GM18858 (cell line): ENCODE measurements around the gene MARS1.
"Not testable (repeated sequence)": the region's sequence is repeated elsewhere in the genome, so short reads cannot be mapped to it uniquely, and the experiment has no call there.

Experiments
- ATAC-seq: cut with Tn5 transposase; IDR thresholded peaks from one replicate; pipeline ENCODE4 v1.9.1; 2021; ENCODE audit not compliant: unreplicated experiment

The MARS1 gene

DNA sequence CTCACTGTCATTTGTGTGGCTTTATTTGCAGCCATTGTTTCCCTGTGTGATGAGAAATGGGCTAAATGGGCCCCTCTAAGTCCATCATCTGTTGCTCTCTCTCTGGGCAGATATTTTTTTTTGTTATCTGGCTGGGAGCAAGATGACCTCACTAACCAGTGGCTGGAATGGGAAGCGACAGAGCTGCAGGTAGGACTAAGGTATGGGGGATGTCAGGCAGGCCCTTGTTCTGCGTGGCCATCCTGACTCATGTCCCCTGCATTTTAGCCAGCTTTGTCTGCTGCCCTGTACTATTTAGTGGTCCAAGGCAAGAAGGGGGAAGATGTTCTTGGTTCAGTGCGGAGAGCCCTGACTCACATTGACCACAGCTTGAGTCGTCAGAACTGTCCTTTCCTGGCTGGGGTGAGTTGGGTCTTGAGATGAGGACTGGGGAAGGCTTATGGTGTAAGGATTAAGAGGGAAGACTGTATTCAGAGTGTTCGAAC lies 1.3 kb downstream of the MARS1 start:
- no peak for ATAC-seq

DNA sequence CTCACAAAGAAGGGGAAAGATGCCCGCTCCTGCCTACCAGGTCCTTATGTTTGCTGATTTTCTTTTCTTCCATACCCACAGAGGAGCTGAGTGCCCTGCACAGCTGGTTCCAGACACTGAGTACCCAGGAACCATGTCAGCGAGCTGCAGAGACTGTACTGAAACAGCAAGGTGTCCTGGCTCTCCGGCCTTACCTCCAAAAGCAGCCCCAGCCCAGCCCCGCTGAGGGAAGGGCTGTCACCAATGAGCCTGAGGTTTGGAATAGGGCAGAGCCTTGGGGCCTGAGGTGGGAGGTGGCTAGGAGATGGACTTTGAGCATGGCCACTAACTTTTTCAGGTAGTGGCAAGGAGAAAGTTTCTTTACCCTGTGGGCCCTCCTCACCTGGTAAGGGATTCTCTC lies 2.3 kb downstream of the MARS1 start:
- no peak for ATAC-seq

DNA sequence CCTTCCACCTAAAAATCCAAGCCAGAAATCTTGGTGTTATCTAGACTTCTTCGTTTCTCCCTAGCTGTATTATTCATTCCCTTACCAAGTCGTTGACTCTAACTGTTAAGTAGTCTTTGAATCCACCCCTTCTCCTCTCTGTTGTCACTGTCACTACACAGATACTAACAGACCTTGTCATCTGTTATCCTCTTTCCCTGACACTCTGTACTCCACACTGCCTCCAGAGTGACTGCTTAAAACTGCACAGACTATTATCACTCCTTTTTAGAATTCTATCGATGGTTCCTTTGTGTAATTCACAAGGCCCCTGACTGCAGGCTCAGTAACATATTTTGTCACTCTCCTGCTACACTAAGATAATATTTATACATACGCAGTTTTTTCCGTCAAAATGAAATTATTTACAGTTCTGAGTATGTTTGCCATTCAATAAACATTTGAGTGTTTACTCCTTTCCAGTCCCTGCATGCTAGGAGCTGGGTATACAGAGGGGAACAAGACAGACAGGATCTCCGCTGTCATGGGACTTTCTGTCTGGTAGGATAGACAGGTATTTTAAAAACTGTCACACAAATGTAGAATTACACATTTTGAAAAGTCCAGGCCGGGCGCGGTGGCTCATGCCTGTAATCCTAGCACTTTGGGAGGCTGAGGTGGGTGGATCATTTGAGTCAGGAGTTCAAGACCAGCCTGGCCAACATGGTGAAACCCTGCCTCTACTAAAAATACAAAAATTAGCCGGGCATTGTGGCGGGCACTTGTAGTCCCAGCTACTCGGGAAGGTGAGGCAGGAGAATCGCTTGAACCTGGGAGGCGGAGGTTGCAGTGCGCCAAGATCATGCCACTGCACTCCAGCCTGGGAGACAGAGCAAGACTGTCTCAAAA lies 3.8 kb downstream of the MARS1 start:
- ATAC-seq, result no peak

DNA sequence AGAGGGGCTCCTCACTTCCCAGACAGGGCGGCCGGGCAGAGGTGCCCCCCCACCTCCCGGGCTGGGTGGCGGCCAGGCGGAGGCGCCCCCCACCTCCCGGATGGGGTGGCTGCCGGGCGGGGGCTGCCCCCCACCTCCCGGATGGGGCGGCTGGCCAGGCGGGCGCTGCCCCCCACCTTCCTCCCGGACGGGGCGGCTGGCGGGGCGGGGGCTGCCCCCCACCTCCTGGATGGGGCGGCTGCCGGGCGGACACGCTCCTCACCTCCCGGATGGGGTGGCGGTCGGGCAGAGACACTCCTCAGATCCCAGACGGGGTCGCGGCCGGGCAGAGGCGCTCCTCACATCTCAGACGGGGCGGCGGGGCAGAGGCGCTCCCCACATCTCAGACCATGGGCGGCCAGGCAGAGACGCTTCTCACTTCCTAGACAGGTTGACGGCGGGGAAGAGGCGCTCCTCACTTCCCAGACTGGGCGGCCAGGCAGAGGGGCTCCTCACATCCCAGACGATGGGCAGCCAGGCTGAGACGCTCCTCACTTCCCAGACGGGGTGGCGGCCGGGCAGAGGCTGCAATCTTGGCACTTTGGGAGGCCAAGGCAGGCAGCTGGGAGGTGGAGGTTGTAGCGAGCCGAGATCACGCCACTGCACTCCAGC lies 7.3 kb downstream of the MARS1 start:
- ATAC-seq, result not testable (repeated sequence)

DNA sequence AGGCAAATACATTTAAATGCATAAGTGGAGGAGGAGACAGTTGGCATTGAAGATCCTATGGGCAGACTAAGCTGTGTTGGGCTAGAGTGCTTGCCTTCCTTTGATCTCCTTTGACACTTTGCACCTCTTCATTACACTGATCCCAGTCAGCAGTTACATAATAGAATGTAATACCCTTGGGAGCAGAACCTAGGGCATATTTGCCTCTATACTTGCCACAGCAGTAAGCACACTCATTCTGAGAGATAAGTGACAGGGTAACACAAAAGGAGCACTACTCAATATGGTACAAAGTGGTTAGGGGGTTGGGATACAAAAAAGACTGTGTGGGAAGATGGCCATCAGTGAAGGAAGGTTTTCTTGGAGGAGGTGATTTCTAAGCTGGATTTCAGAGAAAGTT lies 9.0 kb downstream of the MARS1 start:
- ATAC-seq, result no peak

DNA sequence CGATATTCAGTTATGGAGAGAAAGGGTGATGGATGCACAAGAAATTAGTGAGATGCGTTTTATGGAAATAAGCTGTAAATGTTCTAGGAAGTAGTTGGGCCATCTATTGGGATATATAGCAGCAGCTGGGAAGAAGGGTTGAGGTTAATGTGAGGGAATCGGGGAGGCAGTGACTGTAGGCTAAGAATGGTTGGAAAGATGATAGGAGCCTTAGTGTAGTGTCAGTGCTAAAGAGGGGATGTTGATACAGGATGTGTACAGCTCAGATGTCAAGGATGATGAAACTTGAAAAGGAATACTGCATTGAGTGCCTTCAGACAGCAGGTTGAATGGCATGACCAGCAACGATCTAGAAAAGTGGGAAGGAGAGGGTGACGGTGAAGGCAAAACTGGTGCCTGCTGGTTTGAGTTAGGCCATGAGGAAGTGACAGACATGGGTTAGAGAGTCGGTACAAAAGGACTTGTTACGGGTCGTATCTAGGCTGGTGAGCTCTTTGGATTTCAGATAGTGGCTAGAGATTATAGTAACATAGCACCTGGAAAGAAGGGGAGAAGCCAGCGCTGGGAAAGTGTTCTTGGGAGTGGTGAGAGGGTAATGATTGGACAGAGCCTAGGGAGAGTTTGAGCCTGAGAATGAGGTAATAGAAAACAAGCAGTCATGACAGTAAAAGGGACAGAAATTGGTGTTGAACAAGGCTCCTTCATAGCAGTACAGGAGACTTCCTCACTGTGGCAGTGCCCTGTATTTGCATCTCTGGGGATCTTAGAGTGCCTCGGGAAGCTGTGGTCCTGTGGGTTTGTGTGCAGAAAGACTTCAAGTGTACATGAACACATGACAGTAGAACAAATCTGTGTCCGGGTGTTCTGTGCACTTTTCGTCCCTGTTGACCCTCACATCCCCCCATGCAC lies 9.6 kb downstream of the MARS1 start:
- ATAC-seq, result no peak

DNA sequence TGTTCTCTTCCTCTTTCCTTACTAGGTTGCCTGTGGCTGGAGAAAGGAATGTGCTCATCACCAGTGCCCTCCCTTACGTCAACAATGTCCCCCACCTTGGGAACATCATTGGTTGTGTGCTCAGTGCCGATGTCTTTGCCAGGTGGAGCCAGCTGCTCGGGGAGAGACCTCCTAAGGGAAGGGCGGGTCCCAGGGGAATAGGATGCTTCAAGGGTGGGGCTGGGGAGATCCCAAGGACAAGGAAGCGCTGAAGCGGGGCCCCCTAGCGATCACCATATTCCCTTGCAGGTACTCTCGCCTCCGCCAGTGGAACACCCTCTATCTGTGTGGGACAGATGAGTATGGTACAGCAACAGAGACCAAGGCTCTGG lies 10.2 kb downstream of the MARS1 start:
- no peak for ATAC-seq

DNA sequence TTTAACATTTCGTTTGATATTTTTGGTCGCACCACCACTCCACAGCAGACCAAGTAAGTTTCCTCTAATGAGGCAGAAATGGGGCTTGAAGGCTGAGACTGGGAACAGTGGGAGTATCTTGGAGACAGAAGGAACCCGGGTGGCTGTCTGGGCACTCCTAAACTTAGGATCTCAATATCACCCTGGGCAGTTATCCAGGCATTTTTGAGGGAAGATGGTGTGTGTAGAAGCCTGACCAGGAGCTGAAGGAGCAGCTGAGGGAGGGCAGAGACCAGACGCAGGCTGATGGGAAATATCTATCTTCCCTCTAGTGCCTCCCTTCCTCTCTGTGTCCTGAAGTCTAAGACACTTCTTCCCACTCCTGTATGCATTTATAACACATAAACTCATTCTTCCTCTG lies 10.7 kb downstream of the MARS1 start:
- ATAC-seq, result no peak

DNA sequence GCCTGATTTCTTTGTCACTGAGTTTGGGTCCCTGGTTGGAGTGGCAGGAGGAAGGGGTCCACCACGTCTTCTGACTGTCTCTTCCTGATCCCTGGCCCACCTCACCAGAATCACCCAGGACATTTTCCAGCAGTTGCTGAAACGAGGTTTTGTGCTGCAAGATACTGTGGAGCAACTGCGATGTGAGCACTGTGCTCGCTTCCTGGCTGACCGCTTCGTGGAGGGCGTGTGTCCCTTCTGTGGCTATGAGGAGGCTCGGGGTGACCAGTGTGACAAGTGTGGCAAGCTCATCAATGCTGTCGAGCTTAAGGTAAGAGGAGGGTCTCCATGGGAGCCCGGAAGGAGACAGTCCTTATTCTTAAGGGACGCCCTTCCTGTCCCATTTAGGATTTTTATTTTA lies 12.3 kb downstream of the MARS1 start:
- no peak for ATAC-seq

DNA sequence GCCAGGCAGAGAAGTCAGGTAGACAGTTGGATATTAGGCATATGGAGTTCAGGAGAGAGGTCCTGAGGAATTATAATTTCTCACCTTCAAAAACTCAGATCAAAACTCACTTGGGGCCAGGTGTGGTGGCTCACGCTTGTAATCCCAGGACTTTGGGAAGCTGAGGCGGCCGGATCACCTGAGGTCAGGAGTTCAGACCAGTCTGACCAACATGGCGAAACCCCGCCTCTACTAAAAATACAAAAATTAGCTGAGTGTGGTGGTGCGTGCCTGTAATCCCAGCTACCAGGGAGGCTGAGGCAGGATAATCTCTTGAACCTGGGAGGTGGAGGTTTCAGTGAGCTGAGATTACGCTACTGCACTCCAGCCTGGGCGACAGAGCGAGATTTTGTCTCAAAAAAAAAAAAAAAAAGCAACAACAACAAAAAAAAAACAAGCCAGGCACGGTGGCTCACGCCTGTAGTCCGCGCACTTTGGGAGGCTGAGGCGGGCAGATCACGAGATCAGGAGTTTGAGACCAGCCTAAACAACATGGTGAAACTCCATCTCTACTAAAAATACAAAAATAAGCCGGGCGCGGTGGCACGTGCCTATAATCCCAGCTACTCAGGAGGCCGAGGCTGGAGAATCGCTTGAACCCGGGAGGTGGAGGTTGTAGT lies 14.6 kb downstream of the MARS1 start:
- not testable (repeated sequence) for ATAC-seq

DNA sequence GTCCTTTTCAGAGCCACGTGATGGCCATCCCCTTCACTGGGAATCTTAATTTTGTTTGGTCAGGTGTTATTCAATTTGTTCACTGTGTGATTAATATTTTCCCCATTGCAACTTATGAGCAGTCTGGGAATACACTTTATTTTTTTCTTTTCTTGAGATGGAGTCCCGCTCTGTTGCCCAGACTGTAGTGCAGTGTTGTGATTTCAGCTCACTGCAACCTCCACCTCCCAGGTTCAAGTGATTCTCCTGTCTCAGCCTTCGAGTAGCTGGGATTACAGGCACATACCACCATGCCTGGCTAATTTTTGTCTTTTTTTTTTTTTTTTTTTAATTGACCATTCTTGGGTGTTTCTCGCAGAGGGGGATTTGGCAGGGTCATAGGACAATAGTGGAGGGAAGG lies 18.7 kb downstream of the MARS1 start:
- ATAC-seq, result not testable (repeated sequence)

DNA sequence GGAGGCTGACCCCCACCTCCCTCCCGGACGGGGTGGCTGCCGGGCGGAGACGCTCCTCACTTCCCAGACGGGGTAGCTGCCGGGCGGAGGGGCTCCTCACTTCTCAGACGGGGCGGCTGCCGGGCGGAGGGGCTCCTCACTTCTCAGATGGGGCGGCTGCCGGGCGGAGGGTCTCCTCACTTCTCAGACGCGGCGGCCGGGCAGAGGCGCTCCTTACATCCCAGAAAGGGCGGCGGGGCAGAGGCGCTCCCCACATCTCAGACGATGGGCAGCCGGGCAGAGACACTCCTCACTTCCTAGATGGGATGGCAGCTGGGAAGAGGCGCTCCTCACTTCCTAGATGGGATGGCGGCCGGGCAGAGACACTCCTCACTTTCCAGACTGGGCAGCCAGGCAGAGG lies 19.9 kb downstream of the MARS1 start:
- ATAC-seq, result not testable (repeated sequence)

DNA sequence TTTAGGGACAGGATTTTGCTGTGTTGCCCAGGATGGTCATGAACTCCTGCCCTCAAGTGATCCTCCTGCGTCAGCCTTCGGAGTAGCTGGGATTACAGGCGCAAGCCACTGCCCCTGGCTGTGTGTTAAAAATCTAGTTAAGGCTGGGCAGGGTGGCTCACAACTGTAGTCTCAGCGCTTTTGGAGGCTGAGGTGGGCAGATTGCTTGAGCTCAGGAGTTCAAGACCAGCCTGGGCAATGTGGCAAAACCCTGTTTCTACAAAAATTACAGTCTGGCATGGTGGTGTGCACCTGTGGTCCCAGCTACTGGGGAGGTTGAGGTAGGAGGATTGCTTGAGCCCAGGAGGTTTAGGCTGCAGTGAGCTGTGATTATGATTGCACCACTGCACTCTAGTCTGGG lies 23.3 kb downstream of the MARS1 start:
- no peak for ATAC-seq

DNA sequence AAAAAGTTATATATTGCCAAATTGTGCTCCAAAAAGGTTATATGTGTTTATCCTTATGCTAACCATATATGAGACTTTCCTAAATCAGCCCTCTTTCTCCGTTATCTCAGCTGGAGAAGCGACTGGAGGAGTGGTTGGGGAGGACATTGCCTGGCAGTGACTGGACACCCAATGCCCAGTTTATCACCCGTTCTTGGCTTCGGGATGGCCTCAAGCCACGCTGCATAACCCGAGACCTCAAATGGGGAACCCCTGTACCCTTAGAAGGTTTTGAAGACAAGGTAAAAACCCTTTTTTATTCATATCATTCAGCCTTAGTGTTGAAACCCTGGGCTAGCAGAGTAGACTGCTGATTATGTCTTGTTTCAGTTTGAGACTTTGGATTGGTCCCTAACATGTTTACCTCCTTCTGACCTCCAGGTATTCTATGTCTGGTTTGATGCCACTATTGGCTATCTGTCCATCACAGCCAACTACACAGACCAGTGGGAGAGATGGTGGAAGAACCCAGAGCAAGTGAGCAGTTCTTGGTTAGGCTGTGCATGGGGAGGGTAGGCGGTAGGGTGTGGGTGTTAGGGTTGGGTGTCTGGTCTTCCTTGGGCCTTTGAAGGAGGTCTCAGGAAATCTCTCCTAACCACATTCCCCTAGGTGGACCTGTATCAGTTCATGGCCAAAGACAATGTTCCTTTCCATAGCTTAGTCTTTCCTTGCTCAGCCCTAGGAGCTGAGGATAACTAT lies 23.9 kb downstream of the MARS1 start:
- ATAC-seq, result no peak

DNA sequence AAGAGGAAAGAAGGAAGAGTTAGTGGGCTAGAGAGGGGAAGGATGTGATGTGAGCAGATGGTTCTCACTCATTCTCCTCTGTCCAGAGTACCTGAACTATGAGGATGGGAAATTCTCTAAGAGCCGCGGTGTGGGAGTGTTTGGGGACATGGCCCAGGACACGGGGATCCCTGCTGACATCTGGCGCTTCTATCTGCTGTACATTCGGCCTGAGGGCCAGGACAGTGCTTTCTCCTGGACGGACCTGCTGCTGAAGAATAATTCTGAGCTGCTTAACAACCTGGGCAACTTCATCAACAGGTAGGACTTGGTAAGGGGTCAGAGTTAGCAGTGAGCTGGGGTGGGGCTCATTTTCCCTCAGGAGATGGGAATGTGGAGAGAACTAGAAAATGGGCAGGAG lies 24.8 kb downstream of the MARS1 start:
- no peak for ATAC-seq

DNA sequence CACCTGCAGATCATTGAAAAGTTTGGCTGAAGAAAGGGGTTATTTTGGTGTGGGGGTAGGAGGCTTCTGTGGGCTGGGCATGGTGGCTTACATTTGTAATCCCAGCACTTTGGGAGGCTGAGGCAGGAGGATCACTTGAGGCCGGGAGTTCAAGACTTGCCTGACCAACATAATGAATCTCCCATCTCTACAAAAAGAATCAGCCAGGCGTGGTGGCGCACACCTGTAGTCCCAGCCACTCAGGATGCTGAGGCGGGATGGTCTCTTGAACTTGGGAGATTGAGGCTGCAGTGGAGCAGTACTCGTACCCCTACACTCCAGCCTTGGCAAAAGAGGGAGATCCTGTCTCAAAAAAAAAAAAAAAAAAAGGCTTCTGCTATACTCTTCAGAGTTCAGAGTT lies 25.4 kb downstream of the MARS1 start:
- no peak for ATAC-seq

DNA sequence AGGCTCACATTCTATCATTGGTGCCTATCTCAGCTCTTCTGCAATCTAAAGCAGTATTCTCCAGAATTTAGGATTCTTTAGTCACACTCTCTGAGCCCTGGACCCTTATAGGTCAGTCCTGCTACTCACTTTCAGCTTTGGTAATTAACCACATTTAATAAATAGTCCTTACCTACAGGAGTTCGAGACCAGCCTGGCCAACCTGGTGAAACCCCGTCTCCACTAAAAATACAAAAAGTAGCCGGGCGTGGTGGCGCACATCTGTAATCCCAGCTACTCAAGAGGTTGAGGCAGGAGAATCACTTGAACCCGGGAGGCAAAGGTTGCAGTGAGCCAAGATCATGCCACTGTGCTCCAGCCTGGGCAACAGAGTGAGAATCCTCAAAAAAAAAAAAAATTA lies 25.8 kb downstream of the MARS1 start:
- ATAC-seq, result not testable (repeated sequence)

DNA sequence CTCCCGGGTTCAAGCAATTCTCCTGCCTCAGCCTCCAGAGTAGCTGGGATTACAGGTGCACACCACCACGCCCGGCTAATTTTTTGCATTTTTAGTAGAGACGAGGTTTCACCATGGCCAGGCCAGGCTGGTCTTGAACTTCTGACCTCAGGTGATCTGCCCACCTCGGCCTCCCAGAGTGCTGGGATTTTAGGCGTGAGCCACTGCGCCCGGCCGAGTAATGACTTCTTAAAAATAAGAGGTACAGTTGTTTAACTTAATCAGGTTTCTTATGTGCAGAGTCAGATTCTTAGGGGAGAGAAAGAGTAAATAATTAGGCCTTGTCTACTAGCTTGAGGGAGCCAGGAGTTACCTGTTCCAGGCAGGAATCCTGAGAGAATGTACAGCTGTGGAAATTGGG lies 26.4 kb downstream of the MARS1 start:
- not testable (repeated sequence) for ATAC-seq

DNA sequence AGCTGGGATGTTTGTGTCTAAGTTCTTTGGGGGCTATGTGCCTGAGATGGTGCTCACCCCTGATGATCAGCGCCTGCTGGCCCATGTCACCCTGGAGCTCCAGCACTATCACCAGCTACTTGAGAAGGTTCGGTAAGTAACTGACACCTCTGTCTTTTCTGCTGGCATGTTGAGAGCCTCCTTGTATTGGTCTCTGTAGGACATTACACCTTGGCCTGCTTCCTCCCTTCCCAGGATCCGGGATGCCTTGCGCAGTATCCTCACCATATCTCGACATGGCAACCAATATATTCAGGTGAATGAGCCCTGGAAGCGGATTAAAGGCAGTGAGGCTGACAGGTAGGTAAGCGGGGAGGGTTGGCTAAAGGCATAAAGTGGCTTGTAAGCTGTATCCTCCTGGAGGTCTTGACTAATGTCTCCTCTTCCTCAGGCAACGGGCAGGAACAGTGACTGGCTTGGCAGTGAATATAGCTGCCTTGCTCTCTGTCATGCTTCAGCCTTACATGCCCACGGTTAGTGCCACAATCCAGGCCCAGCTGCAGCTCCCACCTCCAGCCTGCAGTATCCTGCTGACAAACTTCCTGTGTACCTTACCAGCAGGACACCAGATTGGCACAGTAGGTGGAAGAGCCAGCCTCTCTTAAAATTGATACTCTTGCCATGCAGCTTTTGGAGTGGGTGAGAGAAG lies 27.0 kb downstream of the MARS1 start:
- no peak for ATAC-seq
